HG02884 (cell line): Measurements from ENCODE around the gene SDC3.
"Not testable (repeated sequence)": the region's sequence is repeated elsewhere in the genome, so short reads cannot be mapped to it uniquely, and the experiment has no call there.

Experiments
- ATAC-seq: cut with Tn5 transposase; IDR thresholded peaks from one replicate; pipeline ENCODE4 v1.9.1; 2021; ENCODE audit warnings: mild to moderate bottlenecking, moderate library complexity; ENCODE audit not compliant: unreplicated experiment

SDC3 gene

GRCh38 chr1:30908696-30909364 lies at the start of gene SDC3:
TSS of gene SDC3 (minus strand) at chr1:30908758. CDS start at chr1:30908586, 172 bp downstream.
- no peak for ATAC-seq

GRCh38 chr1:30957560-30958222 lies 49.1 kb upstream of the SDC3 start:
- ATAC-seq: no peak

GRCh38 chr1:30955448-30956015 lies 47.0 kb upstream of the SDC3 start:
- ATAC-seq: no peak

- no peak for ATAC-seq
Measured at GRCh38 chr1:30953685-30954084, 45.1 kb upstream of the SDC3 start.

GRCh38 chr1:30952098-30952497 lies 43.5 kb upstream of the SDC3 start:
- ATAC-seq: no peak

GRCh38 chr1:30950700-30951099 lies 42.1 kb upstream of the SDC3 start:
- no peak for ATAC-seq

GRCh38 chr1:30950053-30950452 lies 41.5 kb upstream of the SDC3 start:
- no peak for ATAC-seq

GRCh38 chr1:30949487-30949838 lies 40.9 kb upstream of the SDC3 start:
- not testable (repeated sequence) for ATAC-seq

- ATAC-seq: not testable (repeated sequence)
Measured at GRCh38 chr1:30948813-30949486, 40.4 kb upstream of the SDC3 start.

GRCh38 chr1:30948278-30948677 lies 39.7 kb upstream of the SDC3 start:
- ATAC-seq: no peak

GRCh38 chr1:30947212-30947611 lies 38.7 kb upstream of the SDC3 start:
- no peak for ATAC-seq

GRCh38 chr1:30942326-30942963 lies 33.9 kb upstream of the SDC3 start:
- no peak for ATAC-seq

GRCh38 chr1:30940541-30940940 lies 32.0 kb upstream of the SDC3 start:
- ATAC-seq: no peak

GRCh38 chr1:30936541-30937171 lies 28.1 kb upstream of the SDC3 start:
- no peak for ATAC-seq

GRCh38 chr1:30935758-30936157 lies 27.2 kb upstream of the SDC3 start:
- ATAC-seq: not testable (repeated sequence)

GRCh38 chr1:30934613-30935012 lies 26.1 kb upstream of the SDC3 start:
- no peak for ATAC-seq

- ATAC-seq: no peak
Measured at GRCh38 chr1:30933874-30934252, 25.3 kb upstream of the SDC3 start.

- no peak for ATAC-seq
Measured at GRCh38 chr1:30930631-30931173, 22.1 kb upstream of the SDC3 start.

GRCh38 chr1:30929944-30930525 lies 21.5 kb upstream of the SDC3 start:
- ATAC-seq: no peak
